Lower leg skin (tissue), 3 donors: Measurements from ENCODE around the gene ATP8A2.

Experiments used
- CTCF ChIP-seq, 3 donors: fragments of 450-650 bp; IDR thresholded peaks; one replicate each; pipeline ENCODE4 v1.5.1; 2016; ENCODE audit warnings: antibody characterized with exemption in 3 of 3, mild to moderate bottlenecking in 3 of 3, moderate library complexity in 2 of 3
- POLR2A ChIP-seq, 2 donors: fragments of 450-650 bp; IDR thresholded peaks; one replicate each; pipeline ENCODE4 v1.6.1; 2016 to 2017; ENCODE audit warnings: antibody characterized with exemption in 2 of 2, mild to moderate bottlenecking in 1 of 2, moderate library complexity in 1 of 2

GRCh38 chr13:25701304-25701703 lies 329.5 kb downstream of the ATP8A2 start:
- TF ChIP-seq POLR2A (IDR thresholded peaks at IDR 0.05) (no peak), CTCF (IDR thresholded peaks at IDR 0.05) (no peak)
